GM21381 (cell line): ENCODE measurements around the gene TUBAL3.

ENCODE experiments used
- ATAC-seq: cut with Tn5 transposase; IDR thresholded peaks from one replicate; pipeline ENCODE4 v1.9.1; 2021; ENCODE audit warnings: mild to moderate bottlenecking, moderate library complexity; ENCODE audit not compliant: unreplicated experiment

TUBAL3 gene

DNA sequence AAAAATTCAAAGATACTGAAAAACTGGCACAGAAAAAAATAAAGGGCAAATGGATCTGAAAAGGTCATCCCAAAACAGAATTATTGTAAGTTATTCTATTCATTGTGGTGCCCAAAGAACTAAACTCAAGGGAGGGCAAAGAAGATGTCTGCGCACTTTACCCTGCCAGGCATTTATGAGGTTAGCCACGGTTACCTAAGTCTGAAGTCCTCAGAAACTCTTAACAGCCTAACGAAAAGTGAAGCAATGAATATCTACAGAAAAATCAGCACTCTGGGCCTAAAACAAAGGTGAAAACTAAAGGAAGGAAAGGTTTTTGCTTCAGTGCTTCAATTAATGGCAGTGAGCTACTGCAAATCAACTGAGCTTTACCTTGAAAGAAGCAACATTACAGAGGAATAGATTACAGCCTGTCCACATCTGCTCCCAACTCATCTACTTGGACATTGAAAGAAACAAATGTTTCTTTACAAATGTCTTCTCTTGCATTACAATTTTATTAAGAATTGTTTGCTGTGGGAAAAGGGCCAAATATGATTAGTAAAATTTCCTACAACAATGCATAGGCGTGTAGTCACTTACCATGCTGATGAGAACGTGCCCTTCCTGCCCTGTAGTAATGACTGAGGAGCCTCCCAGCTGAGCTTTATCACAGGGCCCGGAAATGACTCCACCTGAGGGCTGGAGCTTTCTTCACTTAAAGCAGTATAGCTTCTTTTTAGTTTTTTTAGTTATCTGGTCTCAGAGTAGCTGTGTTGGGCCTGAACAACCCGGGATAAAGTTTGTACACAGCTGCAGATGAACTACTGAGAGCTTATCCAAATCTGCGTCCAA, at the start of gene TUBAL3:
TUBAL3 (minus strand) TSS at position 621 of the 834 bp plus-strand sequence; CDS start at position 585, 36 bp downstream.
- no peak for ATAC-seq

DNA sequence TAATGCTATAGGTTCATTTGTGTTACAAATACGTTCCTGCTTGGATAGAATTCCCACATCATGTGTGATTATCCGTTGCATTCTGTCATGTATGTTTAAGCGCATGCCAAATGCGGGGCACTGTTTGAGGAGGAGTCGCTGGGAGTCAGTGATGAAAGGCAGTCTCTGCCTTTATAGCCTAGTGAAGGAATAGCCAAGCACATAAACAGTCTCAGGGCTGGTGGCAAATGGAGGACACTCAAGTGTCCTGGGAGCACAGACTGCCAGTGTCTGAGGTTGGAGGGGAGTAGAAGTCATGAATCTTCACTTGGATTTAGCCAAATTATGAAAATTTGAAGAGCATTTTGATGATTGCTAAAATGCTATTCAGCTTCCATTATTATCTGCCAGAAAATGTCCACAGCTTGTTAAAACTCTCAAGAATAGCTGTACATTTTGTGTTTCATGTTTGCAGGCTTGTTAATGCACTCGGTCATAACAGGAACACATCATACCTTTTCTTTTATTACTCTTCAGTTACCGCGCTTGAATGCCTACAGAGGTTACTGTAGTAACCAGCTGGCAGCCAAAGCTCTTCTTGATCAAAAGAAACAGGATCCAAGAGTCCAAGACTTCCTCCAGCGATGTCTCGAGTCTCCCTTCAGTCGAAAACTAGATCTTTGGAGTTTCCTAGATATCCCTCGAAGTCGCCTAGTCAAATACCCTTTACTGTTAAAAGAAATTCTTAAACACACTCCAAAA, 49.3 kb upstream of the TUBAL3 start:
- ATAC-seq: no peak

DNA sequence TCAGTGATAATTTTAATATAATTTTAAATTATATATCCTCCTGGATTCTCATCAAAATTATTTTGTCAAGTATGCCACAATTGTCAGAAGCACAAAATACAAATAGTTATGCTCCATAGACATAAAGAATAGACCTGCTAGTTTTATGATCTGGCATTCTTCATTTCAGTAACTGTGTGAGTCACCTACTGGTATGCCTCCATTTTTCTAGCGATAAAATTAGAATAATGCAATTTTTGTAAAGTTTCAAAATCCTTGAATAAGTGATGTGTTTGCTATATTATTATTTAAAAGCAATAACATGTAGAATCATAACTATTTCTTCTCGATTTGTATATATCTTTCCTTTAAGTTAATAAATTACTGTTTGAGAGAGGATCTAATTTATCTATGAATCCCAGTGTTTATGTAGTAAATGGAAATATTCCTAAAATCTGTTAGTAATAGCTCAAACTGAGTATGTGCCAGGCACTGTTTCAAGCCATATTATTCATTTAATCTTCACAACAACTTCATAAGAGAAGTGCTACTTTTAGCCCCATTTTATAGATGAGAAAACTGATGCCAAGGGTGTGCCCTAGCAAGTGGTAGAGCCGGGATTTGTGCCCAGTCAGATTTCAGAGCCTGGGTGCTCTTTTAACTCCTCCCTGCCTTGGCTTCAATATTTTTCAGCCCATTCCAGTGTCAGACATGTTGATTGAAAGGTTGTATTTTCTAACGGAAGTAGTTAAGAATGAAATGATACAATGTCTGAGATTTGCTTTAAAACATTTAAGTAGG, 46.2 kb upstream of the TUBAL3 start:
- ATAC-seq: no peak

DNA sequence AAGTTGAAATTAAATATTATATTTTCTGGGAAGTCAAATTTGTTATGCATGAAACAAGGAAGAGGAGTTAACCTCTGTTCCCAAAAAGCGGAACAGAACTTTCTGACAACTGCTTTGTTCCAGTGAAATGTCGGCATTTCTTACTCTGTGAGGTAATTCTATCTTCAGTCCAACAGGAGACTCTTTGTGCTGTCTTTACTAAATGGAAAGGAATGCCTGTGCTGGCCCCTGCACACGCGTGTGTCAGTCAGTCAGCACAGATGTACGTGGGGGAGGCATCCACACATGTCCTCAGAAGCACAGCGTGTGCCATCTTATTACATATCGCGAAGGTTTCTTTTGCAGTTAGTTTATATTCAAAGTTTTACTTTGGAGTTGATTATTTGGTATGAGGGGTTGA, 45.2 kb upstream of the TUBAL3 start:
- ATAC-seq: no peak

DNA sequence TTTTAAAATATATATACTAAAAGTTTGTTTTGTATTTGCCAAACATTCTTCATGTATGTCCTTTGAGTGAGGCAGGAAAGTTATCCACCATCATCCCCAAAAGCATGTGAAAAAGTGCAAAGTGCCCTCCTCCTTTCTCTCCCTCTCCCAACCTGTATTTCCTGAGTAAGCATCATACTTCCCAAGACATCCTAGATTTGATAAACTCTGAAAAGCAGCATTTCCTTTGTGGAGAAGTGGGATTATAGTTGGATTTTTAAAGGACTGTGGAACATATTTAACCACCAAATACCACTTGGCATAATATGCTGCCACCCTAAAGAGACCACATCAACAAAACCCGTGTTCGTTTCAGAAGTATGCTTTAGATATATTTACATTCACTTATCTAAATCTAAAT, 44.6 kb upstream of the TUBAL3 start:
- no peak for ATAC-seq

DNA sequence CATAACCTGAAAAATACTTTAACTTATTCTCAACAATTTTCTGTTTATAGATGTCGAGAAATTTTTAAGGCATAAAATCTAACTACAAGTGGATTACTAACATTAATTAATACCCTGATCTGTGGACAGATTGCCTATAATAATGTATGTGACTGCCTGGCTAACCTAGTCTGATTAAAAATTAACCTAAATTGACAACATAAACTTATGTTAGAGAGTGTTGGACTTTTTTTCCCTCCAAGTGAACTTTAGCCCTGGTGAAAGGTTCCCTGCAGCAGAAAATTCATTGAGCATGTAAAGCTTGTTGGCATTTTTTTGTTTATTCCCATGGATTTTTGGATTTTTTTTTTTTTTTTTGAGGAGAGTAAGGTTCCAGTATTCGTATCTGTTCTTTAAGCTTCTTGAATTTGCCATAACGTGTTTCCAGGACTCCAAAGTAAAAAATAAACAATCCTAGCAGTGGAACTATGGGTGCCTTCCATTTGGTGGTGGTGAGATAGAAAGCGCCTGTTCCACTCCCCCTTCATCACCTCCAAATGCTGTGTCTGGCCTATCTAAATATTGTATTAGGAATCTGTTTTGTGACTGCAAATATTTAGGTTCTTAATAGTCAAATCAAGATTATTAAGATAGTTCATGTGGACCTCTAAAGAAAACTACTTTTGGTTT, 43.8 kb upstream of the TUBAL3 start:
- ATAC-seq: no peak

DNA sequence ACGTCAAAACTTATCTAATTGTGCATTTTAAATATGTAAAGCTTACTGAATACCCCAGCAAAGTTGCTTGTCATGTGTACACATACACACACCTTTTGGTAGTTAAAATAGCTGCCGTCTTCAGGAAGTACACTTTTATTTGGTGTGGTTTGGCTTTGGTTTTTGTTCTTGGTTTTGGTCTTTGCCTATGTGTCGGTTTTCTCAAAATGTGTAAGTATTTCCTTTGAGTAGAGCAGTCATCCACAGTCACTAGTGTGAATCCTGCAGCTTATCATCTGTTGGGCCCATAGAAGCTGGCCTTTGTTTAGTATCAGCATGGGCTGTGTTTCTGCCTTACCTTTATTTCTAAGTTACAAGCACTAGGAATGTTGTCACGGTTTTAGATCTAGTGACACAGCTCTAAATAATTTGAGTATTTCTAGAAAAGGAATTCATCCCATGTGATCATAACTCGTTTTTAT, 43.0 kb upstream of the TUBAL3 start:
- ATAC-seq: peak; percentile 49

DNA sequence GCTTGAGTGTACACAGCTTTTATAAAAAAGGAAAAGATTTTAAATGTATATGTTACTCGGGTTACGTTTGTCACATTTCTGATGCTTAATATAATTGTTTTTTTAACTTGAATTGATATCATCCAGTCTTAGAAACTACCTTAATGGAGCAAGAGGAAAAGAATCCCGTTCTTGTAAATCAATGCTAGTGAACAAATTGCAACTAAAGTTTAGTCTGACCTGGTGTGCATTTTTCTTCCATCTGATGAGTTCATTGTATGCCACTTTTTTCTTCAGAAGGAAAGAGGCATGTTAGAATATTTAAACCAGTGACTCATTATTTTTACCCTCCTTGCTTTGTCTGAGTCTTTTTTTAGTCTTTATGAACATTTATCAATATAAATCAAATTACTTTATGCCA, 42.4 kb upstream of the TUBAL3 start:
- ATAC-seq: no peak

DNA sequence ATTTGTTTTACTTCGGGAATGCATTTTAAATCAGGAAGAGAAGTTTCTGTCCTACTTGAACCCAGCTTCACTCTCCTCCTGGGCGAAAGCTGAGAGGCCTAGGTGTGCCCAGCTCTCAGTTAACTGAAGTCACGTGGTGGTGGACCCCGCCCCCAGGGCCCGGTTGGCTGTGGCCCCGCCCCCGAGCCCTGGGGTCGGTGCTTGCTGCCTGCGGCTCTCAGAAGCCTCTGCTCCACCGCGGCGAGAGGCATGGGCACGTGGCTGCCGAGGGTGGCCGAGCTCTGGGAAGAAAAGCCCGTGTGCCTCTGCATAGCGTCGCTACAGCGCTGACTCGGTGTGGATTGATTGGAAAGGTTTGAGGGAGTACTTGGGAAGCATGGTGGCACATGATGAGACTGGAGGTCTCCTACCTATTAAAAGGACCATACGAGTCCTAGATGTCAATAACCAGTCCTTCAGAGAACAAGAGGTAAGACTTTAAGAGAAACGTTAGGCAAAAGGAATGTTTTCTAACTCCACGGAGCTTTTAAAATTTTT, 41.8 kb upstream of the TUBAL3 start:
- peak; percentile 44 for ATAC-seq

DNA sequence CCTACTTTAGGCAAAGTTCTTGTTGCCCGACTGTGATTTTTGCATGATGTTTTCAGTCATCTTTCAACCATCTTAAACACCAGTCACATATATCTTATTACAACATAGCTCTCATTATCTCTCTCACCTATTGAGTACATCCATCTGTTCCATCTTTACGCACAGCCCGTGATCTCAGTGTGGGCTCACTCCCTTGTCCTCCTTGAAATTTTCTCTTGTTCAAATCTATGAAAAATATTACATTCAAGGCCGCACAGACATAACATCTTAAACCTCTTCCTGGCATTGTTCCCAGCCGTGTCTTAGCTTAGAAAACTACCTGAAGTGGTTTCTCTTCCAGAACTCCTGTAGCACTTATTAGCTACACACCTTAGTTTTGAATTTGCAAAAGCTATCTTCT, 40.4 kb upstream of the TUBAL3 start:
- no peak for ATAC-seq

DNA sequence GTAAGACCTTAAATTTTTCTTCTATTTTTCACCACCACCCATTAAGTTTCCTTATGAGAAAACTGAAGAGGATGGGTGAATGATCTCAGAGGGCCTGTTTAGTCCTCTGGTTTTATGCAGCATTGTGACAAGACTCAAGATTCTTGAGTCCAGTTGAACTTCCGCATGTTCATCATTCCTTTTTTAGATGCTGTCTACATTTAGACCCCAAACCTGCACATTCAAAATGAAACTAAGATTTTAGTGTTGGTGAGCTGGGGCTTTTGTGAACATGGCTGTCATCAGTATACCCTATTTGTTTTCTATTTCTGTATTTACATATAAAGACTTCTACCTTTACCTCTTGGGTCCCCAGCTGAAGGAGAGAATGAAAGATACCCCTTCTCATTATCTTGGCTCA, 38.8 kb upstream of the TUBAL3 start:
- peak; percentile 70 for ATAC-seq

DNA sequence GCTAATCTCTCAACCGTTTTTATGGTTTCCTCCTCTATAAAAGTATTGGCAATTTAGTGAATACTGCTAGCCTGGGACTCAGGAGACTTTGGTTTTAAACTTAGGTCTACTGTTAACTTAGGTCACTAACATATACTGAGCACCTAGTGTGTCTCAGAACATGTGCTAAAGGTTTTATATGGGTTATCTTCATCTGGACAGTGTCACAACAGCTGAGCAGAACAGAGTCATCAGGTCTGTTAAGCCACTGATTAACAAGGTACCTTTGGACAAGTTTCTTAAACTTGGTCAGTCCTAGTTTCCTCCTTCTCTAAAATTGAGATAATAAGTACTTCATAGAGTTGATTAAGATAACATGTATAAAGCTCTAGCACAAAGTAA, 38.4 kb upstream of the TUBAL3 start:
- ATAC-seq: peak; percentile 28

DNA sequence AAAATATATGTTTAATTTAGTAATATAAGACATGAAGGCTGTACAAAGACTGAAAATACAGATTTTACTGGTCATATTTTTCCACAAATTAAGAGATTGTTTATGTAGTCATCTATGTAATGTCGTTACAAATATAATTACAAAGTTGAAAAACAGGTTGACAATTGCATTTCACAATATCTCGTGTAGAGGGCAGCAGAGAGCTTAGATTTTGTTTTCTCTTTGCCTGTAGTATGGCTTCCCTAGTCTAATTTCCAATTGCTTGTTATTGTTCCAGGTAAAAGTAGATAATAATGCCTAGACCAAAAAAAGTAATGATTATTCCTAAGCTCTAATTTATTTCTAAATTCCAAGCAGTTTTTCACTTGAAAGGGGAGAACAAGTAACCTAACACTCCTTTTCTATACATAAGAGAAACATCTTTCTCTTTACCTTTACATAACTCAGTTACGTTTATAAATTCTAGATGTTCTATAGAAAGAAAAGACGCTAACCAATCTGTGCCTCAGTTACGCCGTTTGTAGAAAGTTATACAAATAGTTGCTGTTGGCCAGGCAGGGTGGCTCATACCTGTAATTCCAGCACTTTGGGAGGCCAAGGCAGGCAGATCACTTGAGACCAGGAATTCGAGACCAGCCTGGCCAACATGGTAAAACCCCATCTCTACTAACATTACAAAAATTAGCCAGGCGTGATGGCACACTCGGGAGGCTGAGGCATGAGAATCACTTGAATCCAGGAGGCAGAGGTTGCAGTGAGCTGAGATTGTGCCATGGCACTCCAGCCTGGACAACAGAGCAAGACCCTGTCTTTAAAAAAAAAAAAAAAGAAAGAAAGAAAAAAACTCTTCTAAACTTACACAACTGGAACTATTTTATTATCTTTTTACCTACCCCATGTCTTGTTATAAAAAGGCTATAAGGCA, 37.7 kb upstream of the TUBAL3 start:
- ATAC-seq: no peak

DNA sequence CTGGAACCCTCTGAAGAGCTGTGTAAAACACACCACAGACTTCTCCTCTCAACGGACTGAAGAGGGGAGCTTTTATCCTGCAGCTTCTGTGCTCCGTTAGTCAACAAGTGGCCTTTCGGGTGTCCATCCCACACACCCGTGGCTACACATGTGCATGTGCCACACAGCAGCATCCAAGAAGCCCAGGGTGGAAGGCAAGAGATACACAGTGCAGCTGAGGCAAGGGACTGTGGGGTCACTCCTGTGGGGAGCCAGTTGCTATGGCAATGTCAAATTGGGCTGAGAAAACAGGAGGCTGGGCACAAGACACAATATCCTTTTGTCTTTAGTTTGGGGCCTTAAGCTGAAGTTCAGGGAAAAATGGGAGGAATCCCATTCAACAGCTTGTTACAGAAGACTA, 36.5 kb upstream of the TUBAL3 start:
- ATAC-seq: no peak

DNA sequence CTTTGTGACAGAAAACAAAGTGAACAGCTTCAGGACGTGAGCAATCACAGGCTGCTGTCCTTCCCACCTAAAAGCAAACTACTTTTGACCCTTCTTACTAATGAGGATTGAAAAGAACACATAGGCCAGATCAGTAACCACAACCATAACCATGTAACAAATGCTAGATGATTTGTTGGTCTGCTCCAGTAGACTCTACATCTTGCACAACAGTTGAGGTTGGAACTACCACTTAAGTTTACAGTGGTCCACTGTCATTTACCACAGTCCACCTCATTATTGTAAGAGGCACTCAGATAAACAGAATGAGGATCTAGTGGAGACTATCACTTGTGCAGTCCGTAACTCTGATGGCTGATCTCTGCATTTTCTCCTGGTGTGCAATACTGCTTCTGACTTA, 35.6 kb upstream of the TUBAL3 start:
- ATAC-seq: no peak

DNA sequence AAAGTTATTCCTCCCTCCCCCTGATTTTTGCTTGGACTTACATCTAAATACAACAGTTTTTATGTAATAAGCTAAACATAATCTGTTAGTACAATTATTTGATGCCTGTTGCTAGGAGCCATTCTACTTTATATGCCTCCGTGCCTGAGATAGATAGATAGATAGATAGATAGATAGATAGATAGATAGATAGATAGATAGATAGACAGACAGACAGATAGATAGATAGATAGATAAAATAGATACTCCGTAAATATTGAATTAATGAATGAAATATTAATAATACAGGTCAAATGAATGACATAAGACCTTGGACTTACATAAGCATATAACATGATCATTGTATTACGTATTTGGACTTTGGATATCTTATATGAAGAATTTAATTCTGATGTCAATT, 30.7 kb upstream of the TUBAL3 start:
- ATAC-seq: no peak

DNA sequence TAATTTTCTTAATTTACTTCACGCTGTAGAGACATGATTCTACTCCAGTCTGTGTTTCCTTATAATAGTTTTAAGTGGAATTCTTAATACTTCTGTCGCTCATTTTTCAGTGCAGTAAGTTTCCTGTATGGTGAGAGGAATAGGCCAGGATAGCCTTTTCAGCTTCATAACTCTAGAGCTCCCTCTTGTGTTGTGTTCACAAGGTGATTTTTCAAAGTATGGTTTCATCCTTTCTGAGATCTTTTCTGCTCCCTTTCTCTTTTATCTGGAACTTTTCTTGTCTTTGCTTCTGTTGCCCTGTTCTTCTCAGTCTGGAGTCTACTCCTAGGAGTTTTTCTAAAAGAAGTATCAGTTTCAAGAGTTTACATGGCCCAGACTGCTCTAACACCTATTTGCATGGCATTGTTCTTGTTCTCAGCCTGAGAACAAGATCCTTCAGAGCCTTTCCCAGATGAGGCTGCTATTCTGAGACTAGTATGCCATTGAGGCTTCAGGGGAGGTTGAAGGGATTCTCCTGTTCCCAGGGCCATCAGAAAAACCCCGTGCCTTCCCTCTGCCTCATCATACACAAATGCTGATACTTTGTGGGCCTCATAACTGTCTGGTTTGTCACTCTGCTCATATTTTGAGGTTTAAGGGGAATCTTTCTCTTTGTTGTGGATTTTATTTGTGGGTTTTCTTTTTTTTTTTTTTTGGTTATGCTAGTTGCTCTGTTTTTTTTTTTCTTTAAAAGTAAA, 29.6 kb upstream of the TUBAL3 start:
- ATAC-seq: no peak

DNA sequence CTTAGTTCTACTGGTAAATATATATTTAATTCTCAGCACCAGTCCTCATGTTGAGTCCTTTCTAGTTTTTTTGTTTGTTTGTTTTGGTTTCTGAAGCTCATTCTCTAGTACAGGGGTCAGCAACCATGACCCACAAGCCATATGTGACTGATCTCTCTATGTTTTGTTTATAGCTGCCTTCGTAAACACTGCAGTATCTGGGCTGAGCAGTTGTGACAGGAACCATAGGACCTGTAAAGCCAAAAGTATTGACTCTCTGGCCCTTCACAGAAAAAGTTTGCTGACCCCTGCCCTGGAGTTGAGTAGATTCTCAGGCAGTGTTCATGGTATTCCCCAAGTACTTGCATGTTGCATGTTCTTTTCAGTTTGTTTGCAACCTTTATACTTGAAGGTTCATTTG, 28.6 kb upstream of the TUBAL3 start:
- no peak for ATAC-seq

DNA sequence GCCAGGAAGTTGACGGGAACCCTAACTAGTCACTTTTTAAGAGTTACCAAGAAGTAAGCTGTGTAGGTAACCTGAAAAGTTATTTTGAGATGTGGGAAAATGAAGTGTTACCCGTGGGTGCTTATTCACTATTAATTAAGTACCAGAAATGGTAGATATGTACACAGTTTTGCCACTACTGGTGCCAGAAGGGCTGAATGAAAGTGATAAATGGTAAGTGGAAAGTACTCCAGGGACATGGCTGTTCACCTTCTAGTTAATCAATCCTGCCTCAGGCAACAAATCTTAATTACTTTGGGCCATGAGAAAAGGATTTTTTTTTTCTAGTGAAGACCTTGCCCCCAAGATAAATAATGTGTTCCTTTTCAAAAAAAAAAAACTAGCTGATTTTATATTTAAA, 23.5 kb upstream of the TUBAL3 start:
- no peak for ATAC-seq
